K562 (cell line): ENCODE data around the gene ARF1. TPM values are rescaled to one million over a fixed set of nuclear protein-coding genes. Genes with fewer than 3 reads are reported as not detected.

ENCODE experiments used
- ADNP ChIP-seq: fragments of 200-800 bp; sonication (Bioruptor generic); IDR thresholded peaks from 2 replicates; pipeline ENCODE4 v1.6.1; 2016; ENCODE audit warnings: missing genetic modification characterization, missing compliant biosample characterization
- ARID2 ChIP-seq: fragments of 450-650 bp; IDR thresholded peaks from 2 replicates; pipeline ENCODE4 v1.6.1; 2017; ENCODE audit warnings: antibody characterized with exemption, mild to moderate bottlenecking
- E2F3 ChIP-seq: fragments of 250-450 bp; sonication (Bioruptor Pico); IDR thresholded peaks from 2 replicates; pipeline ENCODE4 v1.4.0; 2020; ENCODE audit warnings: mild to moderate bottlenecking
- FOXK1 ChIP-seq: sonication (generic); formaldehyde crosslinking; IDR thresholded peaks from 2 replicates; pipeline ENCODE4 v1.8.0; 2022; ENCODE audit warnings: missing genetic modification reagents, mild to moderate bottlenecking, borderline replicate concordance
- HMG20B ChIP-seq: fragments of 250-450 bp; sonication (Bioruptor Pico); IDR thresholded peaks from 2 replicates; pipeline ENCODE4 v1.5.0; 2021; ENCODE audit warnings: mild to moderate bottlenecking
- NKRF ChIP-seq: fragments of 450-650 bp; IDR thresholded peaks from 2 replicates; pipeline ENCODE4 v1.6.1; 2016; ENCODE audit warnings: borderline replicate concordance
- PATZ1 ChIP-seq: fragments of 250-450 bp; sonication (Bioruptor Pico); IDR thresholded peaks from 2 replicates; pipeline ENCODE4 v1.5.0; 2020; ENCODE audit warnings: mild to moderate bottlenecking, borderline replicate concordance
- PKNOX1 ChIP-seq: fragments of 450-650 bp; IDR thresholded peaks from 2 replicates; pipeline ENCODE4 v1.6.1; 2016
- PRDM10 ChIP-seq: fragments of 450-650 bp; IDR thresholded peaks from 2 replicates; pipeline ENCODE4 v1.6.1; 2018; ENCODE audit not compliant: partially characterized antibody
- TAL1 ChIP-seq: fragments of 450-650 bp; IDR thresholded peaks from 2 replicates; pipeline ENCODE4 v1.6.1; 2016; ENCODE audit warnings: mild to moderate bottlenecking
- TOE1 ChIP-seq, 2 experiments: fragments of 450-650 bp in 1 of 2; sonication (generic) in 1 of 2; formaldehyde crosslinking in 1 of 2; IDR thresholded peaks; 2 replicates each; pipeline versions ENCODE4 v1.7.1 to v1.8.0; 2016 to 2022; ENCODE audit warnings: borderline replicate concordance in 2 of 2, mild to moderate bottlenecking in 2 of 2, antibody characterized with exemption in 1 of 2, inconsistent platforms in 1 of 2, low read depth in 1 of 2, missing genetic modification reagents in 1 of 2, moderate library complexity in 1 of 2
- YY1 ChIP-seq, 3 experiments: IDR thresholded peaks; 2 replicates each; pipeline ENCODE4 v1.6.1; 2011; ENCODE audit warnings: low read length in 2 of 3, mild to moderate bottlenecking in 2 of 3, moderate library complexity in 2 of 3, borderline replicate concordance in 1 of 3, control low read depth in 1 of 3, low read depth in 1 of 3; ENCODE audit not compliant: insufficient read depth in 3 of 3, insufficient replicate concordance in 2 of 3, control insufficient read depth in 1 of 3, insufficient read length in 1 of 3; ENCODE audit errors: extremely low read depth in 1 of 3
- ZNF175 ChIP-seq: fragments of 200-800 bp; sonication (Bioruptor generic); IDR thresholded peaks from 2 replicates; pipeline ENCODE4 v1.6.1; 2016; ENCODE audit warnings: low read depth, mild to moderate bottlenecking, missing genetic modification characterization, missing compliant biosample characterization
- ZNF184 ChIP-seq: sonication (generic); formaldehyde crosslinking; IDR thresholded peaks from 2 replicates; pipeline ENCODE4 v1.5.0; 2020; ENCODE audit warnings: missing genetic modification reagents
- ZNF197 ChIP-seq: fragments of 200-800 bp; sonication (Bioruptor generic); IDR thresholded peaks from 2 replicates; pipeline ENCODE4 v1.6.1; 2016; ENCODE audit warnings: low read depth, missing genetic modification characterization, missing compliant biosample characterization
- polyA plus RNA-seq, 8 experiments: library from polyadenylated mRNA; depleted of rRNA in 4 of 8; stranded (reverse) in 5 of 8; unstranded in 3 of 8; fragments of >200 nt; fragmentation: Nextera tagmentation in 2 of 8; fragmentation: Illumina TruSeq in 1 of 8; extraction: Ambion mirVana in 2 of 8; extraction: Trizol in 1 of 8; gene quantifications; 2 replicates each; pipeline versions ENCODE4 v1.2.1 to v1.2.3, GENCODE V29; 2011 to 2014; ENCODE audit warnings: inconsistent platforms in 1 of 8, missing spikeins in 1 of 8
- total RNA-seq, 7 experiments: library from RNA; depleted of rRNA in 6 of 7; stranded (reverse); fragments of >200 nt in 6 of 7; fragmentation: Illumina TruSeq in 2 of 7; extraction: Trizol in 2 of 7; gene quantifications; 2 replicates each; pipeline versions ENCODE4 v1.2.1 to v1.2.3, GENCODE V29; 2011 to 2021; ENCODE audit warnings: low replicate concordance in 1 of 7

ARF1 gene
- total and polyA plus RNA-seq, 9 of the 15 experiments (the other 6 are each of a cell fraction or from before 2014, with no cell fraction given), result 69.8 to 593 (median 325) TPM

- TF ChIP-seq PKNOX1, result 0 out of 2 replicates have a peak, but pooled peaks have one; percentile 8
- no peak for TF ChIP-seq TAL1
- TF ChIP-seq ZNF175, result no peak
- no peak for TF ChIP-seq ADNP (tag)
- peak; percentile 10; the same call in 1 of the 2 replicates for TF ChIP-seq TOE1 (IDR thresholded peaks at IDR 0.05; ENCODE audit: borderline replicate concordance)
- TF ChIP-seq TOE1 (CRISPR knock-in tag; IDR thresholded peaks at IDR 0.05; ENCODE audit: borderline replicate concordance, low read depth), result no peak
- TF ChIP-seq HMG20B (CRISPR knock-in tag), result no peak
- no peak for TF ChIP-seq PATZ1 (CRISPR knock-in tag)
- no peak for TF ChIP-seq NKRF
- TF ChIP-seq YY1 (IDR thresholded peaks at IDR 0.05; ENCODE audit: borderline replicate concordance in 1 of 3, control insufficient read depth in 1 of 3, extremely low read depth in 1 of 3, insufficient read depth in 3 of 3, insufficient read length in 1 of 3, insufficient replicate concordance in 2 of 3, low read depth in 1 of 3, low read length in 2 of 3), result peak in 1 of 3 experiments; percentile 66
- TF ChIP-seq E2F3 (CRISPR knock-in tag), result no peak
- TF ChIP-seq ZNF197 (CRISPR knock-in tag), result no peak
- no peak for TF ChIP-seq ZNF184 (CRISPR knock-in tag)
- TF ChIP-seq FOXK1 (CRISPR knock-in tag), result 0 out of 2 replicates have a peak, but pooled peaks have one; percentile 33
- no peak for TF ChIP-seq ARID2
- TF ChIP-seq PRDM10, result no peak
These were observed 27.5 kb downstream of the ARF1 start (continued) for GRCh38 chr1:228109962-228110488.
